KMS-11 (cell line): ENCODE data around the gene SLC39A10.

Source experiments
- H2AFZ ChIP-seq: fragments of 200-600 bp; sonication (generic); 2 replicates; pipeline ENCODE4 v1.6.1; 2016; ENCODE audit warnings: antibody characterized with exemption, mixed run types, low read depth
- H3K27ac ChIP-seq: fragments of 200-600 bp; sonication (generic); 2 replicates; pipeline ENCODE4 v1.6.1; 2016; ENCODE audit warnings: mild to moderate bottlenecking, mixed run types
- H3K27me3 ChIP-seq: fragments of 200-600 bp; sonication (generic); 2 replicates; pipeline ENCODE4 v1.6.1; 2017; ENCODE audit warnings: mild to moderate bottlenecking, low read depth, mixed run types, moderate library complexity; ENCODE audit not compliant: insufficient read depth
- H3K36me3 ChIP-seq: fragments of 200-600 bp; sonication (generic); 2 replicates; pipeline ENCODE4 v1.6.1; 2017; ENCODE audit warnings: mild to moderate bottlenecking, mixed run types; ENCODE audit not compliant: insufficient read depth
- H3K4me1 ChIP-seq: fragments of 200-600 bp; sonication (generic); 2 replicates; pipeline ENCODE4 v1.6.1; 2016; ENCODE audit warnings: mild to moderate bottlenecking, low read depth, mixed run types; ENCODE audit not compliant: poor library complexity, severe bottlenecking
- H3K4me2 ChIP-seq: fragments of 200-600 bp; sonication (generic); 2 replicates; pipeline ENCODE4 v1.7.0; 2016; ENCODE audit warnings: mild to moderate bottlenecking, mixed run types
- H3K4me3 ChIP-seq: fragments of 200-600 bp; sonication (generic); IDR thresholded peaks from 2 replicates; pipeline ENCODE4 v1.6.1; 2017; ENCODE audit warnings: low read depth, low read length, mixed read lengths; ENCODE audit not compliant: insufficient read depth
- H3K79me2 ChIP-seq: fragments of 200-600 bp; sonication (generic); 2 replicates; pipeline ENCODE4 v1.6.1; 2016; ENCODE audit warnings: low read depth, mixed run types; ENCODE audit not compliant: insufficient read depth
- H3K9ac ChIP-seq: fragments of 200-600 bp; sonication (generic); 2 replicates; pipeline ENCODE4 v1.6.1; 2016; ENCODE audit warnings: mild to moderate bottlenecking, mixed run types
- H4K20me1 ChIP-seq: fragments of 200-600 bp; sonication (generic); 2 replicates; pipeline ENCODE4 v1.6.1; 2016; ENCODE audit warnings: mild to moderate bottlenecking, mixed run types; ENCODE audit not compliant: insufficient read depth
- TF ChIP-seq, protein P1 (sequence below): fragments of 200-600 bp; sonication (generic); conservative IDR thresholded peaks from 2 replicates; pipeline ENCODE4 v1.6.1; 2017; ENCODE audit warnings: low read depth, mild to moderate bottlenecking, antibody characterized with exemption, low read length, moderate library complexity, mixed read lengths

Gene SLC39A10

DNA sequence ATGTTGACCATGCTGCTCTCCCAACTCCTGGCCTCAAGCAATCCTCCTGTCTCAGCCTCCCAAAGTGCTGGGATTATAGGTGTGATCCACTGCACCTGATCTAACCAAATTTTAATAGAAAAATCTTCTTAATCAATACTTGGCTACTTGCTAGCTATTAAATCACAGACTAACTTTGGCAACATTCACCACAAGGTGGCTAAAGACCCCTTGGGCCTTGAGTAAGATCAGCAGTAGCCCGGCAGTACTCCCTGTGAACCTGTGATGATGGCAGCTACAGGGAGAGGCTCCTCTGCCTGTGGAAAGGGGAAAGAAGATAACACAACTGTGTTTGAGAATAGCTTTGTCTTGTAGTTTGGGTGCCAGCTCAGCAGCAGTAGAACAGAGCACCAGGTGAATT lies 102.9 kb downstream of the SLC39A10 start:
- H3K79me2 ChIP-seq = no peaks in the 10 kb centered on the region
- no peak overlapping the region for H3K9ac ChIP-seq
- no peak overlapping the region for H2AFZ ChIP-seq
- H3K4me3 ChIP-seq = no peak overlapping the region
- no peaks in the 10 kb centered on the region for H3K36me3 ChIP-seq
- no peaks in the 10 kb centered on the region for H4K20me1 ChIP-seq
- no peak overlapping the region for H3K4me2 ChIP-seq
- TF ChIP-seq, protein P1, sequence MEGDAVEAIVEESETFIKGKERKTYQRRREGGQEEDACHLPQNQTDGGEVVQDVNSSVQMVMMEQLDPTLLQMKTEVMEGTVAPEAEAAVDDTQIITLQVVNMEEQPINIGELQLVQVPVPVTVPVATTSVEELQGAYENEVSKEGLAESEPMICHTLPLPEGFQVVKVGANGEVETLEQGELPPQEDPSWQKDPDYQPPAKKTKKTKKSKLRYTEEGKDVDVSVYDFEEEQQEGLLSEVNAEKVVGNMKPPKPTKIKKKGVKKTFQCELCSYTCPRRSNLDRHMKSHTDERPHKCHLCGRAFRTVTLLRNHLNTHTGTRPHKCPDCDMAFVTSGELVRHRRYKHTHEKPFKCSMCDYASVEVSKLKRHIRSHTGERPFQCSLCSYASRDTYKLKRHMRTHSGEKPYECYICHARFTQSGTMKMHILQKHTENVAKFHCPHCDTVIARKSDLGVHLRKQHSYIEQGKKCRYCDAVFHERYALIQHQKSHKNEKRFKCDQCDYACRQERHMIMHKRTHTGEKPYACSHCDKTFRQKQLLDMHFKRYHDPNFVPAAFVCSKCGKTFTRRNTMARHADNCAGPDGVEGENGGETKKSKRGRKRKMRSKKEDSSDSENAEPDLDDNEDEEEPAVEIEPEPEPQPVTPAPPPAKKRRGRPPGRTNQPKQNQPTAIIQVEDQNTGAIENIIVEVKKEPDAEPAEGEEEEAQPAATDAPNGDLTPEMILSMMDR = no peak
- H3K27ac ChIP-seq = no peak overlapping the region
- no peaks in the 10 kb centered on the region for H3K27me3 ChIP-seq
- no peaks in the 10 kb centered on the region for H3K4me1 ChIP-seq

DNA sequence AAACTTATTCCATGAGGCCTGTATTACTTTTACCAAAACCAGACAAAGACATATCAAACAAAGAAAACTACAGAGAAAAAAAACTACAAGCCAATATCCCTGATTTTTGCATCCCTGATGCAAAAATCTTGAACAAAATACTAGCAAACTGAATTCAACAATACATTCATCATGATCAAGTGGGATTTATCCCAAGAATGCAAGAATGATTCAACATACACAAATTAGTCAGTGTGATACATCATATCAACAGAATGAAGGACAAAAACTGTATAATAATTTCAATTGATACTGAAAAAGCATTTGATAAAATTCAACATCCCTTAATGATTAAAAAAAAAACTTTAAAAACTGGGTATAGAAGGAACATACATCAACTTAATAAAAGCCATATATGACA lies 106.8 kb downstream of the SLC39A10 start:
- H3K4me3 ChIP-seq = no peak overlapping the region
- H3K4me1 ChIP-seq = no peaks in the 10 kb centered on the region
- TF ChIP-seq, protein P1 = no peak
- no peak overlapping the region for H3K4me2 ChIP-seq
- no peaks in the 10 kb centered on the region for H3K36me3 ChIP-seq
- no peaks in the 10 kb centered on the region; the same call in 1 of the 2 replicates for H3K27me3 ChIP-seq
- H2AFZ ChIP-seq = no peak overlapping the region
- no peaks in the 10 kb centered on the region for H3K79me2 ChIP-seq
- H4K20me1 ChIP-seq = no peaks in the 10 kb centered on the region
- H3K9ac ChIP-seq = no peak overlapping the region
- H3K27ac ChIP-seq = no peak overlapping the region

DNA sequence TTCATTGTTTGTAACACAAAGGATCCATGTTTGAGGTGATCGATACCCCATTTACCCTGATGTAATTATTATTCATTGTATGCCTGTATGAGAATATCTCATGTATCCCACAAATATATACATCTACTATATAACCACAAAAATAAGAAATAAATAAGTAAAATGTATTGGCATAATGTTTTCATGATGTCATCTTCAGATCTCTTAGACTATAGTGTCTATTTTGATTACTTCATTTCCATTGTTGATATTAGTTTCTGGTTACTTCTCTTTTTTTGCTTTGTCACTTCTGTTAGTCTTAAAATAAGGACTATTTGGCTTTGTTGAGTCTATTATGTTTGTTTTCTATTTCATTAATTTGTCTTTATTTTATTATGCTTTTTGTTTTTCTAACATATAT lies 109.7 kb downstream of the SLC39A10 start:
- Histone ChIP-seq H3K79me2 (no peaks in the 10 kb centered on the region), H3K36me3 (no peaks in the 10 kb centered on the region), H2AFZ (no peak overlapping the region), H3K4me2 (no peak overlapping the region), H3K9ac (no peak overlapping the region), H3K4me3 (no peak overlapping the region), H3K27me3 (no peaks in the 10 kb centered on the region; the same call in 1 of the 2 replicates), H3K27ac (no peak overlapping the region), H4K20me1 (no peaks in the 10 kb centered on the region), H3K4me1 (no peaks in the 10 kb centered on the region)
- TF ChIP-seq, protein P1 = no peak

DNA sequence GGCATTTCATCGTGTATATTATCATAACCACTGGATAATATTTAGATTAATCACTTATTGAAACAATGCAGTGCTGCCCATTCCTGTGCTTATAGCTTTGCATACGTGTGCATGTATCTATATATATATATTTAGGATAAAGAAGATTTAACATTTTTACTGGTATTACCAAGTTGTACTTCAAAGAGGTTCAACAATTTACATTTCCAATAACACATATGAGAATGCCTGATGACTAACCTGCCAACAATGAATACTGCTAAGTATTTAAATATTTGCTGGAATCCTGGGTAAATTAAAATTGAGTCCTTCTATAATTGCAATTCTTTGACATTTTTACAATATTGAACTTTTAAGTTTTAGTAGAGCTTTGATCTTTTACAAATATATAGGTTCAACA lies 111.4 kb downstream of the SLC39A10 start:
- Histone ChIP-seq H3K79me2 (no peaks in the 10 kb centered on the region), H4K20me1 (no peaks in the 10 kb centered on the region), H3K27ac (no peak overlapping the region), H3K27me3 (no peaks in the 10 kb centered on the region; the same call in 1 of the 2 replicates), H3K36me3 (no peaks in the 10 kb centered on the region), H2AFZ (no peak overlapping the region), H3K4me3 (no peak overlapping the region), H3K9ac (no peak overlapping the region), H3K4me1 (no peaks in the 10 kb centered on the region), H3K4me2 (no peak overlapping the region)
- TF ChIP-seq, protein P1 = no peak

DNA sequence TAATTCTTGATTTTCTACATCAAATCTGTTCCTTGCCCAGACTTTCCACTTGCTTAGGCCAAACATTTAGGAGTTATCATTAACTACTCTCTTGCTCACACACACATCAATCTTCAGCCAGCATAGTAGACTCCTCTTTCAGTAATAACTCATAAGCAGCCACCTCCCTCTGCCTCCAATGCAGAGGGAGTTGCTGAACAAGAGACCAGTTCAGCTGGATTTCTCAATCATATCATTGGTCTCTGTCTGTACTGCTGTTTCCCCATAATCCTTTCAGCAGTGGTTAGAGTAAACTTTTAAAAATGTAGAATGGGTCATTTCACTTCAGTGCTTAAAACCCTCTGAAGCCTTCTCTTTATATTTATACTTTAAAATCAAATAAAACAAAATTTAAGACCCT lies 112.9 kb downstream of the SLC39A10 start:
- H3K27ac ChIP-seq = no peak overlapping the region
- no peaks in the 10 kb centered on the region for H3K4me1 ChIP-seq
- no peaks in the 10 kb centered on the region for H4K20me1 ChIP-seq
- H3K27me3 ChIP-seq = no peaks in the 10 kb centered on the region; the same call in 1 of the 2 replicates
- H3K4me2 ChIP-seq = no peak overlapping the region
- H3K36me3 ChIP-seq = no peaks in the 10 kb centered on the region
- H3K9ac ChIP-seq = no peak overlapping the region
- no peak overlapping the region for H2AFZ ChIP-seq
- H3K4me3 ChIP-seq = no peak overlapping the region
- TF ChIP-seq, protein P1 = no peak
- no peaks in the 10 kb centered on the region for H3K79me2 ChIP-seq
